DOHH2 (cell line): ENCODE measurements around the gene TRERF1.
"Not testable (repeated sequence)": the region's sequence is repeated elsewhere in the genome, so short reads cannot be mapped to it uniquely, and the experiment has no call there.

Source experiments
- H3F3A ChIP-seq: fragments of 200-600 bp; sonication (generic), shearing (Covaris generic); 2 replicates; pipeline ENCODE4 v1.6.0; 2016; ENCODE audit warnings: antibody characterized with exemption, mild to moderate bottlenecking; ENCODE audit not compliant: control insufficient read depth, insufficient read depth
- H3K27ac ChIP-seq: fragments of 200-600 bp; sonication (generic); 2 replicates; pipeline ENCODE4 v1.5.1; 2014; ENCODE audit warnings: low read depth, mild to moderate bottlenecking, low read length, moderate library complexity
- H3K27me3 ChIP-seq: fragments of 200-600 bp; sonication (generic); 2 replicates; pipeline ENCODE4 v1.6.1; 2014; ENCODE audit warnings: mild to moderate bottlenecking, low read length, mixed read lengths; ENCODE audit not compliant: control insufficient read depth
- H3K36me3 ChIP-seq: fragments of 200-600 bp; sonication (generic); 2 replicates; pipeline ENCODE4 v1.6.1; 2014; ENCODE audit warnings: mild to moderate bottlenecking, low read length, moderate library complexity, mixed read lengths; ENCODE audit not compliant: control insufficient read depth
- H3K4me1 ChIP-seq: fragments of 200-600 bp; sonication (generic); 2 replicates; pipeline ENCODE4 v1.6.1; 2014; ENCODE audit warnings: mild to moderate bottlenecking, low read length, mixed read lengths; ENCODE audit not compliant: control insufficient read depth
- H3K4me2 ChIP-seq: fragments of 200-600 bp; sonication (generic); 2 replicates; pipeline ENCODE4 v1.6.0; 2014; ENCODE audit warnings: mild to moderate bottlenecking, low read length, moderate library complexity
- H3K4me3 ChIP-seq: fragments of 200-600 bp; sonication (generic); 2 replicates; pipeline ENCODE4 v1.5.1; 2014; ENCODE audit warnings: mild to moderate bottlenecking, low read length, mixed read lengths
- H3K79me2 ChIP-seq: fragments of 200-600 bp; sonication (generic); 2 replicates; pipeline ENCODE4 v1.6.1; 2014; ENCODE audit warnings: mild to moderate bottlenecking, low read length, mixed read lengths; ENCODE audit not compliant: control insufficient read depth
- H3K9me2 ChIP-seq: fragments of 200-600 bp; sonication (generic); replicated peaks from 2 replicates; pipeline ENCODE4 v1.6.1; 2014; ENCODE audit warnings: mild to moderate bottlenecking, low read length, mixed read lengths; ENCODE audit not compliant: control insufficient read depth
- H3K9me3 ChIP-seq: fragments of 200-600 bp; sonication (generic); 2 replicates; pipeline ENCODE4 v1.6.1; 2014; ENCODE audit warnings: antibody characterized with exemption, low read length, mixed read lengths; ENCODE audit not compliant: control insufficient read depth, insufficient read depth
- H4K20me1 ChIP-seq: fragments of 200-600 bp; sonication (generic); 2 replicates; pipeline ENCODE4 v1.6.0; 2014; ENCODE audit warnings: low read depth, mild to moderate bottlenecking, antibody characterized with exemption, low read length, moderate library complexity; ENCODE audit not compliant: control insufficient read depth, insufficient read depth
- EZH2phosphoT487 ChIP-seq: fragments of 200-600 bp; sonication (generic); IDR thresholded peaks from 2 replicates; pipeline ENCODE4 v1.6.1; 2017; ENCODE audit warnings: borderline replicate concordance, mild to moderate bottlenecking, antibody characterized with exemption, low read length, moderate library complexity, mixed read lengths
- TF ChIP-seq, protein P1 (sequence below): fragments of 200-600 bp; sonication (generic); IDR thresholded peaks from one replicate; pipeline ENCODE4 v1.5.1; 2014; ENCODE audit warnings: antibody characterized with exemption, mild to moderate bottlenecking, low read depth, low read length; ENCODE audit not compliant: poor library complexity, severe bottlenecking

TRERF1 gene

DNA sequence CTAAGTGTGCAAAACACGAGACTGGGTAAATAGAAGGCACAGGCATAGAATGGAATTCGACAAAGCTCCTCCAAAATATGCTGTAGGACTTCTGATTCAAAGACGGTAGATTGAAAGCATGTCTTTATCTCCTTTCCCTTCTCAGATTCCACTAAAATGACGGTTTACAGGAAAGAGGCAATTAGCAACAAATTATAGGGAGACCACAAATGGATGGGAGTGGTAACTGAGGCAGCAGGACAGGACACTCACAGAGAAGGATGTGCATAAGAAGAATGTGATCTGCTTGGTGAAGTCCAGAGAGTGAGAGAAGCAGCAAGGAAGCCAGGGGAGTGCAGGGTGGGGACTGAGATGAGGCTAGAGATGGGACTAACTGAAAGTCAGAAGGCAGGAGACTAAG is 120.7 kb downstream of the TRERF1 start:
- no peak overlapping the region for H3K27ac ChIP-seq
- H3K9me2 ChIP-seq, result no peaks in the 10 kb centered on the region
- TF ChIP-seq, protein P1, sequence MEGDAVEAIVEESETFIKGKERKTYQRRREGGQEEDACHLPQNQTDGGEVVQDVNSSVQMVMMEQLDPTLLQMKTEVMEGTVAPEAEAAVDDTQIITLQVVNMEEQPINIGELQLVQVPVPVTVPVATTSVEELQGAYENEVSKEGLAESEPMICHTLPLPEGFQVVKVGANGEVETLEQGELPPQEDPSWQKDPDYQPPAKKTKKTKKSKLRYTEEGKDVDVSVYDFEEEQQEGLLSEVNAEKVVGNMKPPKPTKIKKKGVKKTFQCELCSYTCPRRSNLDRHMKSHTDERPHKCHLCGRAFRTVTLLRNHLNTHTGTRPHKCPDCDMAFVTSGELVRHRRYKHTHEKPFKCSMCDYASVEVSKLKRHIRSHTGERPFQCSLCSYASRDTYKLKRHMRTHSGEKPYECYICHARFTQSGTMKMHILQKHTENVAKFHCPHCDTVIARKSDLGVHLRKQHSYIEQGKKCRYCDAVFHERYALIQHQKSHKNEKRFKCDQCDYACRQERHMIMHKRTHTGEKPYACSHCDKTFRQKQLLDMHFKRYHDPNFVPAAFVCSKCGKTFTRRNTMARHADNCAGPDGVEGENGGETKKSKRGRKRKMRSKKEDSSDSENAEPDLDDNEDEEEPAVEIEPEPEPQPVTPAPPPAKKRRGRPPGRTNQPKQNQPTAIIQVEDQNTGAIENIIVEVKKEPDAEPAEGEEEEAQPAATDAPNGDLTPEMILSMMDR, result no peak
- no peak for TF ChIP-seq EZH2phosphoT487
- no peaks in the 10 kb centered on the region for H3K27me3 ChIP-seq
- H3K4me1 ChIP-seq, result no peaks in the 10 kb centered on the region
- peaks cover 3% of the 10 kb centered on the region; the same call in 1 of the 2 replicates for H4K20me1 ChIP-seq
- no peaks in the 10 kb centered on the region for H3K9me3 ChIP-seq
- no peaks in the 10 kb centered on the region for H3K36me3 ChIP-seq
- no peaks in the 10 kb centered on the region for H3F3A ChIP-seq
- no peak overlapping the region for H3K4me2 ChIP-seq
- H3K79me2 ChIP-seq, result peaks cover 26% of the 10 kb centered on the region
- no peak overlapping the region for H3K4me3 ChIP-seq

DNA sequence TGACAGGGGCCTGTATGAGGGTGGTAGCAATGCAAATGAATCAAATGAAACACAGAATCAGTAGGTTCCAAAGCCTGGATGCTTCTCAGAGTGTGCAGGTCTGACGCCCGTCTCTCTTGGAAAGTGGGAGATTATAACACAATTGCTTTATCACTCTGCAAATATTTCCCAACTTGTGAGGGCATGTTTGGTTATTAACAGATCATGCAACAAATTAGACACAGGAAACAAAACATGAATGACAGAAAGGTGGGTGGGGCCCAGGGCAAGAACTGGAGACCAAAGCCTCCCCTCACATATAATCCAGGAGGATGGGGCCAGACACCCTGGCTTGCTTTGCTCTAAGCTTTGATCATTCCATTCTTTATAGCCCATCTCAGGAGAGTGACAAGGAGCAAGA is 125.5 kb downstream of the TRERF1 start:
- no peaks in the 10 kb centered on the region for H3K9me2 ChIP-seq
- no peaks in the 10 kb centered on the region for H3K27me3 ChIP-seq
- no peaks in the 10 kb centered on the region for H3K9me3 ChIP-seq
- H3K4me2 ChIP-seq, result no peak overlapping the region
- TF ChIP-seq, protein P1, result no peak
- TF ChIP-seq EZH2phosphoT487, result no peak
- no peak overlapping the region for H3K4me3 ChIP-seq
- H3F3A ChIP-seq, result no peaks in the 10 kb centered on the region
- no peak overlapping the region for H3K27ac ChIP-seq
- H3K4me1 ChIP-seq, result no peaks in the 10 kb centered on the region
- peaks cover 52% of the 10 kb centered on the region for H3K79me2 ChIP-seq
- no peaks in the 10 kb centered on the region for H3K36me3 ChIP-seq
- peaks cover under 1% of the 10 kb centered on the region; the same call in 1 of the 2 replicates for H4K20me1 ChIP-seq

DNA sequence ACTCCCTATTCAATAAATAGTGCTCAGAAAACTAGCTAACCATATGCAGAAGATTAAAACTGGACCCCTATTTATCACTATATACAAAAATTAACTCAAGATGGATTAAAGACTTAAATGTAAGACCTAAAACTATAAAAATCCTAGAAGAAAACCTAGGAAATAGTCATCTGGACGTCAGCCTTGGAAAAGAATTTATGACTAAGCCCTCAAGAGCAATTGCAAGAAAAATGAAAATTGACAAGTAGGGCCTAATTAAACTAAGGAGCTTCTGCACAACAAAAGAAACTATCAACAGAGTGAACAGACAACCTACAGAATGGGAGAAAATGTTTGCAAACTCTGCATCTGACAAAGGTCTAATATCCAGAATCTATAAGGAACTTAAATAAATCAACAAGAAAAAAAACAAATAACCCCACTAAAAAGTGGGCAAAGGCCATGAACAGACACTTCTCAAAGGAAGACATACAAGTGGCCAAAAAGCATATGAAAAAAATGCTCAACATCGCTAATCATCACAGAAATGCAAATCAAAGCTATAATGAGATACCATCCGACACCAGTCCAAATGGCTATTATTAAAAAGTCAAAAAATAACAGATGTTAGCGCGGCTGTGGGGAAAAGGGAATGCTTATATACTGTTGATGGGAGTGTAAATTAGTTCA is 126.9 kb downstream of the TRERF1 start:
- not testable (repeated sequence) for H3K4me1 ChIP-seq, H3F3A ChIP-seq, H4K20me1 ChIP-seq, H3K9me3 ChIP-seq, H3K36me3 ChIP-seq, H3K9me2 ChIP-seq, H3K27me3 ChIP-seq, H3K27ac ChIP-seq, H3K4me2 ChIP-seq, H3K4me3 ChIP-seq
- H3K79me2 ChIP-seq, result peaks cover 53% of the 10 kb centered on the region

DNA sequence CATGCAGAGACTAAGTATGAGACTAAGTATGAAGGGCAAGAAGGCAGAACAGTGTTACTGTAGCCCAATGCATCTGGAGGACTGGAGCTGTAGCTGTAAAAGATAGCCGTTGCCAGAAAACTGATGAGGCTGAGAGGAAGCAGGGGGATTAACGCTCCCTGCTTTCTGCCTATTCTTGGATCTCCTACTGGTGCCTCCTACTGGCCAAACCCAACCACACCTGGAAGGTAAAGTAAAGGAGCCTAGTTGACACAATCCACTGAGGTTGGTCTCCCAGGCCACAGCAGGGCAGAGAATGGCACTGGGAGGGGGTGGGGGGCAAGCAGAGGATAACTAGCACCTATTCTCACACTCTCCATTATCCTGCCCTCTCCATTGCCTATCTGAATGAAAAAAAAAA is 129.1 kb downstream of the TRERF1 start:
- no peaks in the 10 kb centered on the region for H3K9me3 ChIP-seq
- H3K36me3 ChIP-seq, result no peaks in the 10 kb centered on the region
- H3K4me3 ChIP-seq, result no peak overlapping the region
- TF ChIP-seq, protein P1, result no peak
- TF ChIP-seq EZH2phosphoT487, result no peak
- peaks cover 9% of the 10 kb centered on the region for H3K4me1 ChIP-seq
- H3F3A ChIP-seq, result no peaks in the 10 kb centered on the region
- no peak overlapping the region for H3K27ac ChIP-seq
- H3K27me3 ChIP-seq, result no peaks in the 10 kb centered on the region
- H3K79me2 ChIP-seq, result peaks cover 50% of the 10 kb centered on the region
- H3K9me2 ChIP-seq, result no peaks in the 10 kb centered on the region
- peaks cover 3% of the 10 kb centered on the region; the same call in 1 of the 2 replicates for H4K20me1 ChIP-seq
- H3K4me2 ChIP-seq, result no peak overlapping the region
